Inferior parietal cortex (tissue), 1 donor: ENCODE results near the gene ALG6.
"Not testable (repeated sequence)": the region's sequence is repeated elsewhere in the genome, so short reads cannot be mapped to it uniquely, and the experiment has no call there.

Source experiments
- DNase-seq: peaks from one replicate; pipeline ENCODE4 v3.0.0-alpha.2; 2016; ENCODE audit errors: extremely low spot score

The ALG6 gene

DNA sequence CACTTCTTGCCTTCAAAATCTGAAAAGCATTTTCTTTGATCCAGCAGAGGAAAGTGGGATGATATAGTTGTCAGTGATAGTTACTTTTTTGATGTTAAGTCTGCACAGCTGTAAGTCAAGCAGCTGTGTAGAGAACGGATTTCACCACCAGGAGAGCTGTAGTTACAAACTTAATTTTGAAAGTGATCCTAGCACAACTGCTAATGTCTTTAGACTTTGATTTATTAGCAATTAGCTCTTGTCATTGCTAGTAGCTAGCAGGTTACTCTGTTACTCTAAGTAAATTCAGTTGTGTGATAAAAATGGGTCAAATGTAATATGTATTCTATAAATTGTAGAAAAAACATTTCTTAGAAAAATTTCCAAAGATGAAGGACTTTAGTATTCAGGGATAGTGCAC lies 46.0 kb downstream of the ALG6 start:
- no peak for DNase-seq

DNA sequence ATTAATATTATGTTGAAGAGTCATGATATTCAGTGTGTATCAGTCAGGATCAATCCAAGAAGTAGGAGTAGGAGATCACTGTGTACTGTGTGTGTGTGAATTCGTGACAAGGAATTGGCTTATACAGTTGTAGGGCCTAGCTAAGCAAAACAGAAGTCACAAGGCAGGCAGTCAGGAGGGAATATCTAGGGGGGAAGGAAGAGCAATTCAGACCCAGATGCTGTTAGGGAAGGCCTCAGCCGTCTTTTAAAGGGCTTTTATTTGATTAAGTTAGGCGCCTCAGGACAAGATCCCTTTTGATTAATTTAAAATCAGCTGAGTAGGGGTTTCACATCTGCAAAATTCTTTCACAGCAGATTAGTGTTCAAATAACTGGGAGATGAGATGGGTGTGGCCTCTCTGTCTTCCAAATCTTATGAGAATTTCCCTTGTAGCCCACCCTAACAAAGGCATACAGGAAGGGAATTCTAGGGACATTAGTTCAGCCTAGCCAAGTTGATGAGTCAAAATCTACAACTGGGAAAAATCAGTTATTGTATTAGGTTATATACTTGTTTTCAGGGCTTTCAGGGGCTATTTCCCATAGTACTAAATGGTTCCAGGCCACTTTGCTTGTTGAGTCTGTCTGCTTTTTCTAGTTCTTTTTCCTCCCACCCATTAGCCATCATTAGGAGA lies 47.4 kb downstream of the ALG6 start:
- DNase-seq: no peak

DNA sequence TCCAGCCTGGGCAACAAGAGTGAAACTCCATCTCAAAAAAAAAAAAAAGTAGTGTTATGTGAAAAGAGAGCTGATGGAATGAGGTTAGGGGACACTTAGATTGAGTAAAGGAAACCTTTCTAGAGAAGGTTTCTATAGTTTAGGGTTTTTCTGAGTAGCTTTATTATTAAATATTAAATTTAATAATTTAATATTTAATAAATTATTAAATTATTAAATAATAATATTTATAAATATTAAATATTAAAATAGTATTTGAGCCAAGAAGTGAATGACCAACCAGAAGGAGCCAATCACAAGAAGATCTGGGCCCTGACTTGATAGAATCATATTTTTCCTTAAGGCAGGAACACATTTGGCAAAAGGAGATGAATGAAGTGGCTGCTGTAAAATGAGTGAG lies 50.7 kb downstream of the ALG6 start:
- no peak for DNase-seq

DNA sequence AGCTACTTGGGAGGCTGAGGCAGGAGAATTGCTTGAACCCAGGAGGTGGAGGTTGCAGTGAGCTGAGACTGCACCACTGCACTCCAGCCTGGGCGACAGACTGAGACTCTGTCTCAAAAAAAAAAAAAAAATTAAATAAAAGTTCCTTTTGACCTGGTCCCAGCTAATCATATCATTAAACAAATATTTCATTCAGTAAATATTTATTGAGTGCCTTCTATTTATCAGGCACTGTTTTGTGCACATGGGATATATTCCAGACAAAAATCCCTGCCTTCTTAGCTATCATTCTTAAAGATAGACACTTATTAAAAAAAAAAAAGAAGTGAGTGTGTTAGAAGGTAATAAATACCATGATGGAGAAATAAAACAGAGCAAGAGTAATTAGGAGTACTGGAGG lies 53.3 kb downstream of the ALG6 start:
- not testable (repeated sequence) for DNase-seq

DNA sequence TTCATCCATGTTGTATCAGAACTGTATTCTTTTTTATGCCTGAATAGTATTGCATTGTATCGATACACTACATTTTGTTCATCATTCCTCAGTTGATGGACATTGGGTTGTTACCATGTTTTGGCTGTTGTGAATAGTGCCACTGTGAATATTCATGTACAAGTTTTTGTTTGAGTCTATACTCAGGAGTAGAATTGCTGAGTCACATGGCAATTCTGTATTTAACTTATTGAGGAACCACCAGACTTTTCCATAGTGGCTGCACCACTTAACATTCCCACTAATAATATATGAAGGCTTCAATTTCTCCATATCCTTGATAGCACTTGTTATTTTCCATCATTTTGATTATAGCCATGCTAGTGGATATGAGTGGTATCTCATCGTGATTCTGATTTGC lies 56.2 kb downstream of the ALG6 start:
- DNase-seq: no peak

DNA sequence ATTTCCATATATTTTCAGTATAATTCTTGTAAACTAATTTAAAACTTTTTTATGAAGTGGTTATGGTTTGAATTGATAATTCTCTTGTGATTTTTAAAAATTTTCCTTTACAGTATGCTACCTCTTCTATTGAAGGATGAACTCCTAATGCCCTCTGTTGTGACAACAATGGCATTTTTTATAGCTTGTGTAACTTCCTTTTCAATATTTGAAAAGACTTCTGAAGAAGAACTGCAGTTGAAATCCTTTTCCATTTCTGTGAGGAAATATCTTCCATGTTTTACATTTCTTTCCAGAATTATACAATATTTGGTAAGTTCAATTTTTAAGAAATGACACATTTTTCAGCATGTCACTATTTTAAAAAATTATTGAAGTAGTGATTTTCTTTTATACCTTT lies 61.4 kb downstream of the ALG6 start:
- DNase-seq: no peak

DNA sequence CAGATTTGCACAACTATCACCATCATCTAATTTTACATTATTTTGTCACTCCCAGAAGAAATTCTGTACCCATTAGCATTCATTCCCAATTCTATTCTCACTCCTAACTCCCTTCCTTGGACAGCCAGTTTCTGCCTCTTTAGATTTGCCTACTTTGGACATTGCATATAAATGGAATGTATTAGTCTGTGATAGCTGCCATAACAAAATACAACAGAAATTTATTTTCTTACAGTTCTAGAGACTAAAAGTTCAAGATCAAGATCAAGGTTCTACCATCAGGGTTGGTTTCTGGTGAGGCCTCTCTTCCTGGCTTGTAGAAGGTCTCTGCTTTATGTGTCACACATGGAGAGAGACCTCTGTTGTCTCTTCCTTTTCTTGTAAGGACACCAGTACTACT lies 61.9 kb downstream of the ALG6 start:
- DNase-seq: no peak

DNA sequence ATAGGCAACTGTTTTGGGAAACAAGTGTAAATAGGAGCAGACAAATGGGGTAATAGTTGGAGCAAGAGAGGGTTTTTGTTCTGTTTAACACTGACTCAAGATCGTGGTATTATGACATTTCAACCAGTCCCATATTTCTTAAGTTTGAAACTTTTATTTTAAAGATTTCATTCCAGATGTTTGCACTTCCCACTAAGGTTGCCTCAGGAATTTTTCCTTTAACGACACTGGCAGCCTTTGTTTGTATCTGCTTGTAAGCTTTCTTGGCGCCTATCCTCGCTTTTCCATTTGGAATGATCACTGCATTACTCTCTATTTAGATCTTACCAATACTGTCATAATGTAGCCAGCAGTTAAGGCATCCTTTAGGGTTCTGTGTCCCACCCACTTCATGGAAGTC lies 67.7 kb downstream of the ALG6 start:
- no peak for DNase-seq

DNA sequence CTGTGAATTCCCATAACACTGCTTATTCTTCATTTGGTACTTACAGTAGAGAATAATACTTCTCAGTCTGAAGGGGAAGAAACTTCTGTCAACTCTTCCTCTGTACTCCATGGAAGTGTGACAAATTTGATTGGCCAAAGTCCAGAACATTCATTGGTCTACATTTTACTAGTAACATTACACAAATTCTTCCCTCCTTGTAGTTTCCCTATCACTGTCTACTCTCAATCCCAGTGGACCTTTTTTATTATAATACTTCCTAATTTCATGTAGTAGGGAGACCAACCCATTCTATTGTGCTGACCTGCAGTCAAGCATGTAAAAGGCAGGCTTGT lies 74.7 kb downstream of the ALG6 start:
- no peak for DNase-seq

DNA sequence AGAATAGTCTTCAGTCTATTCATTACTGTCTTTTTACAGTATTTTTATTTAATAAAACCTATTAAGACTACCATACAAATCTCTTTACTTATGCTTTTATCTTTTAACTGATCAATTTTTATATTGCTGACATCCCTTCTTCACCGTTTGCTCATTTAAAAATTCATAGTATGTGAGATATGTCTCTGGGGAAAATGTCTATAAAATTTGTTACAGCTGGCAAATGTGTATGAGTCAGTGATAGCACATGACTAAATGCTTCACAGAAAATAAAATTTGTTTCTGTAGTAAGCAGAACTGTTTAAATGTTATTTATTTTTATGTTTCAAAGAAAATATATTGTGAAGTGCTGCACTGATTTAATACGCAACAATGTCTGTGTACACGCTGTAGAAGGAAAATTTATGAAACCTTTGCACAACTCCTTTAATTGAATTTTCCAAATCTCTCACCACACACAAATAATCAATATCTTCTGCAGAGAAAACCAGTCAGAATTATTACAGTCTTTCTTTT lies 81.4 kb downstream of the ALG6 start:
- no peak for DNase-seq

DNA sequence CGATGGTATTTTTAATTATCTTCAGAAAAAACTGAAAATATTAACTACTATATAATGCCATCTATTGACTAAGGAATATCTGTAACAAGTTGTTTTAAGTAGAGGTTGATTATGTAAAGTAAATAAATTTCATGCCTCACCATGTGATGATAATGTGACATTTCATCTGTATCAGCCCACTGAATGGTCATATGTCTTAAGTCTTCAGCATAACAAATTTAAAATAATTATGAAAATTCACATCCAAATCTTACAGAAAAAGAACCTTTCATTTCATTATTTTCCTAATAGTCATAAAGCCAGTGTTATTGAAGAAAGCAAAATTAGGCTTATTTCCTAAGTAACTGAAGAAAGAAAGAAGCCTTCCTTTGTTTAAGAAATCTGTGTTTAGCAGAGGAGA lies 83.0 kb downstream of the ALG6 start:
- no peak for DNase-seq

DNA sequence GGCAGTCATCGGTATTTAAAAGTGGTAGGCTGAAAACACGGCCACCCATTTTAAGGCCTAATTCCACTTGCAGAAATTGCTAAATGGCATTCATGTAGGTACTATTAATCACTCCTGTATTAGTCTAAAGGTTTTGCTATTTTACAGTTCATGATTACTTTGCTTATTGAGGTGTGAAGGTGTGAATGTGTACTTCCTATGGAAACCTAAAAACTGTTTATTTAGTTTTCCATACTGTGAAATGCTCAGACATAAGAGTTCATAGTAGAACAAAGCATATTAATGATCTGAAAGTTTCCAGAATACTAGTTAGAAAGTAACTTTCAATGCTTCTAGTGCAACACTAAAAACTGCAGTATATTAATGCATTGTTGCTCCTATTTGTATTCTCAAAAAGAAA lies 85.8 kb downstream of the ALG6 start:
- no peak for DNase-seq

DNA sequence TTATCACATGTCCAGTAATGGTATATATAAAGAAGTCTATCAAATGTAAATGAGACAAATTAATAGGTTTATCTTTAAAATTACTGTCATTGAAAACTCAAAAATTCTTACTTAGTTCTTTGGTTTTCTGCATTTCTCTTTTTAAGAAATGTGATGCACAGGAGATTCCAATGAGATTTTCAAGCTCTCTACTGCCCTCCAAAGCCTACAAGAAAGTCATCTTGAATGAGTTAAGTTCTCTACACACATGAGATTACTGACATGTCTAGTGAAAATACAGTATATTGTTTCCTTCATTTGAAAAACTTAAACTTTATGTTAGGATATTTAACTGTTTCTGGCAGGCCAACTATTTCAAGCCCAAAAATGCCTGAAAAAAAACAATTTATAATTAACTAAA lies 86.8 kb downstream of the ALG6 start:
- DNase-seq: no peak

DNA sequence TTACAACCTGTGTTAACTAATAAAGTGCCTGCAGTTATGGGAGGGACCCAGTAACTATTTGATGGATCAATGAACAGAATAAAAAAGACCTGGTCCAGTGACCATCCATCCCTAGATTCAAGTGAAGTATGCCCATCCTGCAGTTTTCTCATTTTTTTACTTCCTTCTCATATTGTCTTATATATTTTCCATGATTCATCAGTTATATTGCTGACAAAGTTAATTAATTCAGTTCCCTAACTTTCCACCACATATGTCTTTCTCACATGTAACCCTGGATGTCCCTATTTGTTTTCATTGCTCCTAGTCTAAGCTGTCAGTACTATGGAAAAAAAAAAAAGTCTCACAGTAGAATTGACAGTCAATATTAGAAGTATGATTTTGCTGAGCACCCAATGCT lies 91.3 kb downstream of the ALG6 start:
- no peak for DNase-seq

DNA sequence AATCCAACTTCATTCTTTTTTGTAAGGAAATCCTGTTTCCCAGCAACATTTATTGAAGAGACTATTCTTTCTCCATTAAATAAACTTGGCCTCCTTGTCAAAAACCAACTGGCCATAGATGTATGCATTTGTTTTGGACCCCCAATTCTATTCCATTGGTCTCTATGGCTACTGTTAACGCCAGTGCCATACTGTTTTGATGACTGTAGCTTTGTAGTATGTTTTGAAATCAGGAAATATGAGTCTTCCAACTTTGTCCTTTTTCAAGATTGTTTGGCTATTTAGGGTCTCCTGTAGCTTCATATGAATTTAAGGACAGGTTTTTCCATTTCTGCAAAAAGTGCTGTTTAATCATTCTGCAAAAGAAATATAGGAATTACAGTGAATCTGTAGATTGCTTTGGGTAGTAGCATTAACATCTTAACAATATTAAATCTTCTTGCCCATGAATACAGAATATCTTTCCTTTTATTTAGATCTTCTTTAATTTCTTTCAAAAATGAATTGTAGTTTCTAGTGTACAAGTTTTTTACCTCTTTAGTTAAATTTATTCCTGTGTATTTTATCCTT lies 94.3 kb downstream of the ALG6 start:
- no peak for DNase-seq

DNA sequence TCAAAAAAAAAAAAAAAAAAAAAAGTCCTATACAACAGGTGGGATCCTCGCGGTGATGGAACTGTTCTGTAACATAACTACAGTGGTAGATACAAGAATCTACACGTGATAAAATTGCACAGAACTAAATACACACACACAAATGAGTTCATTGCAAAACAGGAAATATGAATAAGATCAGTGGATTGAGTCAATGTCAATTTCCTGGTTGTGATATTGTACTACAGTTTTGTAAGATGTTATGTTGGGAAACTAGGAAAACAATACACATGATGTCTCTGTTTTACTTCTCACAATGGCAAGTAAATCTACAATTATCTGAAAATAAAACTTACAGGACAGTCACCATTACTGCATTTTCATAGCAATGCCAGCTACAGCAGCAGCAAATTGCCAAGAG lies 95.8 kb downstream of the ALG6 start:
- no peak for DNase-seq

DNA sequence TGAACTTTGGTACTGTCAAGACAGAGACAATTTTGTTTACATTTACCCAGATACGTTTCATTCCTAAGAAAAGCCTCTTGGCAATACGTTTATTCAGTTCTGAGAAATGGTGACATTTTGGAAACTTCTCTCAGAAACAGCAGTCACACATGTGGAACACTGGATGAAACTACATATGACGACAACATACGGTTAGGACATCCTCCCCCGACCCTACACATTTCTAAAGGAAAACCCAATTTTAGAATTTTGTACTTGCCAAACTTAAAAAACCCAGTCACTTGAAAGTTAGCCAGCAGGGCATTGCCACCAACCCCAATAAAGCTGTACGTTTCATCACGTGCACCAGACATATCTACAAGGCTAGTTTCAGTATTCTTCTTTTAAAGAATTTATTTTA lies 98.8 kb downstream of the ALG6 start:
- DNase-seq: no peak

DNA sequence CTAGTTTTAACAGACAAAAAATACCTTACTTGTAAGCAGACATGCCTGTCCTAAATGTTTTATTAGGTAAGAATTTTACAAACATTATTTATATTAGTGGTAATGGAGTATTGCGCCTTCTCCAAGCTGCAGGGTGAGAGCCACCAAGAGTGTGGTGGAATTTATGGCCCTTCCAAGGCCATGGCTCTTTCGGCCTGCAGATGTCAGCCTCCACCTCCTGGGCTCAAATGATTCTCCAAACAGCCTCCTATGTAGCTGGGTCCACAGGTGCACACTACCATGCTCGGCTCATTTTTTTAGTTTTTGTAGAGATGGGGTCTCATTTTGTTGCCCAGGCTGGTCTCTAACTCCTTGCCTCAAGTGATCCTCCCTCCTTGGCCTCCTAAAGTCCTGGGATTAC lies 99.3 kb downstream of the ALG6 start:
- no peak for DNase-seq

DNA sequence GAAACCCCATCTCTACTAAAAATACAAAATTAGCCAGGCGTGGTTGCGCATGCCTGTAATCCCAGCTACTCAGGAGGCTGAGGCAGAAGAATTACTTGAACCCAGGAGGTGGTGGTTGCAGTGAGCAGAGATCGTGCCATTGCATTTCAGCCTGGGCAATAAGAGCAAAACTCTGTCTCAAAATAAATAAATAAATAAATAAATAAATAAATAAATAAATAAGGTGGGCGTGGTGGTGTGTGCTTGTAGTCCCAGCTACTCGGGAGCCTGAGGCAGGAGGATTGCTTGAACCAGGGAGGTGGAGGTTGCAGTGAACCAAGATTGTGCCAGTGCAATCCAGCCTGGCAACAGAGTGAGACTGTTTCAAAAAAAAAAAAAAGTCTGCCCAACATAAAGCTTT lies 101.3 kb downstream of the ALG6 start:
- not testable (repeated sequence) for DNase-seq

DNA sequence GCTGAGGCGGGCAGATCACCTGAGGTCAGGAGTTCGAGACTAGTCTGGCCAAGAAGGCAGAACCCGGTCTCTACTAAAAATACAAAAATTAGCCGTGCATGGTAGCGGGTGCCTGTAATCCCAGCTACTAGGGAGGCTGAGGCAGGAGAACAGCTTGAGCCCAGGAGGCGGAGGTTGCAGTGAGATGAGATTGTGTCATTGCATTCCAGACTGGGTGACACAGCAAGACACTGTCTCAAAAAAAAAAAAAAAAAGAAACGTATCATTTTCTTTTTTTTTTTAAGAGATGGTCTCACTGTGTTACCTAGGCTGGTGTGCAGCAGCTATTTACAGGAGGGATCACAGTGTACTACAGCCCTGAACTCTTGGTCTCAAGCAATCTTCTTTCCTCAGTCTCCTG lies 108.3 kb downstream of the ALG6 start:
- DNase-seq: no peak

DNA sequence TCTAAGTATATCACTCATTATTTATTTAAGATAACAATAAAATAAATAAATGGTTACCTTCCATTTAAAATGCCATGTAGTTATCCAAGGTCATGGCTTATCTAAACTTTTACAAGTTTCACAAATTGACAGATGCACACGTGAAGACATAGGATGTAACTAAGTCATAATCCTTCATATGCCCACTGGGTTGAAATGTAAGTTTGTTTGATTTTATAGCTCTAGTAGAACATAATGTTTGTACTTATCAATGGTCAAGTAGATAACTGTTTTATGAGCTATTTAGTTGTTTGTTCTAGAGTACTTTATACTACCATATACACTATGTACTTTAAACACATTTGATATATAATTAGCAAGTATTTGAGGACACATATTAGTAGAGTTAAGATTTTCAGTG lies 112.6 kb downstream of the ALG6 start:
- no peak for DNase-seq

DNA sequence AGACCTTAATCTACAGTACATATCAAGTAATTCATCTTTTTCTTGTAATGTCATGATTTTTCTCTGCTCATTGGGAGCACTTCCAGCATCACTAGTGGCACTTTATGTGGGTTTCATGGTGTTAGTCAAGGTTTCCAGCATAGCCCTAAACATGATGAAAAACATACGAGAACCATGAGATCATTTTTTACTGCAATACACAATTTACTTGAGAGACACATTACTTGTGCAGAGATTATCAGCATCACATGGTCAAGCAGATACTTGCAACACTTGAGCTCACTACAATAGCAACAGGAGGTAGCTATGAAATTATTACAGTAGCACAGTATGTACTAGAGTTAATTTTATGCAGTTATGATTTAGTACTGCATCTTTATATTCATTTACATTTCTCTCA lies 119.2 kb downstream of the ALG6 start:
- DNase-seq: no peak

DNA sequence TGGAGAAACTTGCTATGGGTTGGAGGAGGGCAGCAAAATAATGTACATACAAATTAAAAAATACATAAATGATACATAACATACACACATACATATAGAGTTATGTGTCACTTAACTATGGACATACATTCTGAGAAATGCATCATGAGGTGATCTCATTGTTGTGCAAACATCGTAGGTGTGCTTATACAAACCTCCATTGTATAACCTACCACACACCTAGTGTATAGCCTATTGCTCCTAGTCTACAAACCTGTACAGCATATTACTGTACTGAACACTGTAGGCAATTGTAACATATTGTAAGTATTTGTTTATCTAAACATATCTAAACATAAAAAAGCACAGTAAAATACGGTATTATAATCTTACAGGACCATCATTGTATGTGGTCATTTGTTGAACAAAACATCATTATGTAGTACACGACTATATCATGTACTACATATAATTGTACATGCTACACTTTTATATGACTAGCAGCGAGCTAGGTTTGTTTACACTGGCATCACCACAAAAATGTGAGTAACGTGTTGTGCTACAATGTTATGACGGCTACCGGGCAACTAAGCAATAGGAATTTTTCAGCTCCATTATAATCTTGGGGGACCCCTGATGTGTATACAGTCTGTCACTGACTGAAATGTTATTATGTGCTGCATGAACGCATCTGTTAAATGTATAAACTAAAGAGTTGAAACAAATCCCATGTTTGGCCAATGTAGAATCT lies 120.1 kb downstream of the ALG6 start:
- DNase-seq: no peak
